GM10847 (cell line): ENCODE measurements around the gene FHAD1.

Experiments
- POLR2A ChIP-seq: IDR thresholded peaks from 2 replicates; pipeline ENCODE4 v1.6.1; 2011; ENCODE audit not compliant: insufficient read length; ENCODE audit errors: extremely low read depth

FHAD1 gene

GRCh38 chr1:15212216-15212953, 34.6 kb upstream of the FHAD1 start:
- no peak for TF ChIP-seq POLR2A

GRCh38 chr1:15212954-15213291, 34.1 kb upstream of the FHAD1 start:
- TF ChIP-seq POLR2A: no peak

- no peak for TF ChIP-seq POLR2A
These were observed 33.6 kb upstream of the FHAD1 start for GRCh38 chr1:15213341-15213821.

- TF ChIP-seq POLR2A: no peak
These were observed 32.5 kb upstream of the FHAD1 start for GRCh38 chr1:15214527-15214926.

GRCh38 chr1:15215116-15215515, 31.9 kb upstream of the FHAD1 start:
- TF ChIP-seq POLR2A: no peak

- no peak for TF ChIP-seq POLR2A
These were observed 29.4 kb upstream of the FHAD1 start for GRCh38 chr1:15217654-15218053.

GRCh38 chr1:15218287-15219279, 28.4 kb upstream of the FHAD1 start:
- no peak for TF ChIP-seq POLR2A

- TF ChIP-seq POLR2A: no peak
These were observed 27.6 kb upstream of the FHAD1 start for GRCh38 chr1:15219280-15220023.

GRCh38 chr1:15220024-15220392, 27.0 kb upstream of the FHAD1 start:
- no peak for TF ChIP-seq POLR2A

- no peak for TF ChIP-seq POLR2A
These were observed 26.1 kb upstream of the FHAD1 start for GRCh38 chr1:15220825-15221431.

GRCh38 chr1:15222653-15223303, 24.2 kb upstream of the FHAD1 start:
- no peak for TF ChIP-seq POLR2A

GRCh38 chr1:15224259-15224869, 22.7 kb upstream of the FHAD1 start:
- no peak for TF ChIP-seq POLR2A

- no peak for TF ChIP-seq POLR2A
These were observed 22.0 kb upstream of the FHAD1 start for GRCh38 chr1:15224974-15225373.

- TF ChIP-seq POLR2A: no peak
These were observed 21.6 kb upstream of the FHAD1 start for GRCh38 chr1:15225461-15225860.
